Left lung (tissue), 10 donors: ENCODE results near the gene MUC22. TPM values are rescaled to one million over a fixed set of nuclear protein-coding genes. Genes with fewer than 3 reads are reported as not detected.

Experiments used
- ATAC-seq: fragments of 200-7000 bp; cut with Tn5 transposase; one replicate; pipeline ENCODE4 v1.9.1; 2020; ENCODE audit warnings: moderate library complexity
- DNase-seq, 4 donors: peaks; one replicate each; pipeline ENCODE4 v3.0.0-alpha.2; 2013 to 2020
- H3K27ac ChIP-seq, 2 donors: fragments of 200-600 bp; sonication (generic) in 1 of 2; one replicate each; pipeline versions ENCODE4 v1.5.0 to v1.8.0; 2020 to 2021
- H3K27me3 ChIP-seq, 2 donors: fragments of 200-600 bp; sonication (generic) in 1 of 2; one replicate each; pipeline versions ENCODE4 v1.5.0 to v1.8.0; 2020 to 2021
- H3K36me3 ChIP-seq, 2 donors: fragments of 200-600 bp; sonication (generic) in 1 of 2; one replicate each; pipeline versions ENCODE4 v1.5.0 to v1.8.0; 2020 to 2021
- H3K4me1 ChIP-seq, 2 donors: fragments of 200-600 bp; one replicate each; pipeline ENCODE4 v1.8.0; 2021
- H3K4me3 ChIP-seq, 2 donors: fragments of 200-600 bp; sonication (generic) in 1 of 2; one replicate each; pipeline versions ENCODE4 v1.5.0 to v1.8.0; 2020 to 2021; ENCODE audit warnings: mild to moderate bottlenecking in 1 of 2
- H3K9me3 ChIP-seq, 2 donors: fragments of 200-600 bp; sonication (generic) in 1 of 2; one replicate each; pipeline versions ENCODE4 v1.5.0 to v1.8.0; 2020 to 2021
- CTCF ChIP-seq, 2 donors: fragments of 200-600 bp; sonication (generic) in 1 of 2; IDR thresholded peaks; one replicate each; pipeline versions ENCODE4 v1.5.0 to v1.8.0; 2021; ENCODE audit warnings: antibody characterized with exemption in 2 of 2
- intact Hi-C, 2 donors: fragments of 100-400 bp; cut with DNase I; formaldehyde crosslinking; loops; one replicate each; pipeline versions ENCODE4 v1.11.2 to v1.14.2; 2022
- polyA plus RNA-seq, 6 donors: library from polyadenylated mRNA; unstranded; fragments of 120-200 nt; gene quantifications; one replicate each; pipeline ENCODE4 v1.2.1, GENCODE V29; 2013; ENCODE audit not compliant: insufficient read length in 6 of 6
- total RNA-seq, 2 donors: library from RNA; stranded (reverse); fragmentation: NEBNext Ultra II Directional; extraction: Animal tissue kit (Norgen Biotek cat#: 25700); gene quantifications; one replicate each; pipeline ENCODE4 v1.2.1, GENCODE V29; 2021
- donor health status: DM: no; HTN: yes; CAD: no.
- donor health status: DM: no; HTN: no; CAD: no.

Gene MUC22
- total and polyA plus RNA-seq, 8 donors: 0.20 TPM; not detected in 7

DNA sequence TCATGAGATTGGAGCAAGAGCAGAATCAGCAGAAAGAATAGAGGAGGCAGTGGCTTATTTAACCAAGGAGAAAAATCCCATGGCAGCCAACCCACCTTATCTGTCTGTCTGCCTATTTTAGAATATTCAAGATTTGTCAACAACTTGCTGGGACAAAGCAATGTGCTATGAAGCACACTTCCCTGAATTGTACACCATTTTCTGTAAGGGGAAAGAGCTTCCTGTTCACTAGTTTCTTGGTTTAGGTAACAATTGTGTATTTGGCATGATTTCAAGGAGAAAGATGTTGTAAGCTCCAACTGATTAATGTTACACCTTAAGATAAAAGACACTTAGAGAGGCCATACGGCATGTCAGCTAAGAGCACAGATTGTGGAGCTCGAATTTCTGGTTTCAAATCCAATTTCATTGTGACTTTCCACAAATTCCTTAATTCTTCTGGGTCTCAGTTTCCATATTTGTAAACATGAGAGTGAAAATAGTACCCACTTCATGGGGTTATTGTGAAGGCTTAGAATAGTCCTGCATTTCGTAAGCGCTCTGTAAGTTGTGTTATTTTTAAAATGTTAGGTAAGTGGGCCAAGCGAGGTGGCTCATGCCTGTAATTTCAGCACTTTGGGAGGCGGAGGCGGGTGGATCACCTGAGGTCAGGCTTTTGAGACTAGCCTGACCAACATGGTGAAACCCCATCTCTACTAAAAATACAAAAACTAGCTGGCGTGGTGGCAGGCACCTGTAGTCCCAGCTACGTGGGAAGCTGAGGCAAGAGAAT lies 4.8 kb upstream of the MUC22 start:
- peaks cover 0 to 8% of the 10 kb centered on the region in 2 donors for H3K4me1 ChIP-seq

DNA sequence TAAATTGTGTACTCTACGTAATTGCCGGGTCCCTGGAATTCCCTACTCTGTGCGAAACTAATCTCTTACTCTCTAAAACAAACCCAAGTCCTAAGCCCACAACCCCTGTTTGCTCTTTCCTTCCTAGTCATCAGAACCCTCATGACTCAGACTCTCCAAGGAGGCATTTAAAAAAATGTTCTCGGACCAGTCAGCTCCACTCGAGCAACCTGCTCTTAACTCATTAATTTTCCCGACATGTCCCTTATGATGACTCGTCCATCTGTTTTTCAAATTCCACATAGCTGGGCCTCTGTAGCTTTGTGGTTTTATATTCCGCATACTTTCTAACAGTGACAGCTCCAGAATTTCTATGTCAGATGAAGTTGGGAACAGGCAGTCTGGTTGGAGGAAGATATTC lies 2.6 kb upstream of the MUC22 start:
- Histone ChIP-seq H3K36me3 (no peaks in the 10 kb centered on the region), H3K27ac (peak overlapping the region; percentile 6 to 42), H3K27me3 (no peaks in the 10 kb centered on the region), H3K4me1 (peaks cover 0 to 8% of the 10 kb centered on the region in 2 donors), H3K4me3 (no peak overlapping the region), H3K9me3 (no peaks in the 10 kb centered on the region)
- peak; percentile 79 for ATAC-seq
- TF ChIP-seq CTCF (IDR thresholded peaks at IDR 0.05): no peak
- DNase-seq: no peak
- intact Hi-C loops: no loop called here

More for the DNA sequence above, 4.8 kb upstream of the MUC22 start:
- Histone ChIP-seq H3K36me3 (no peaks in the 10 kb centered on the region), H3K27me3 (no peaks in the 10 kb centered on the region), H3K9me3 (no peaks in the 10 kb centered on the region), H3K4me3 (no peak overlapping the region), H3K27ac (peak overlapping the region; percentile 5 to 65)
- TF ChIP-seq CTCF (IDR thresholded peaks at IDR 0.05): no peak
- DNase-seq (peak in 2 of 4 donors; percentile 8 to 61), ATAC-seq (peak; percentile 70)
- intact Hi-C loops: no loop called here

- H3K27ac ChIP-seq: peak overlapping the region; percentile 6 to 42
Observed at GRCh38 chr6:31008165-31008564, 2.1 kb upstream of the MUC22 start.

GRCh38 chr6:31009731-31010130 lies 543 bp upstream of the MUC22 start:
- no peak overlapping the region for H3K4me3 ChIP-seq
- H3K9me3 ChIP-seq: no peaks in the 10 kb centered on the region
- no peak overlapping the region for H3K27ac ChIP-seq
- peaks cover 0 to 8% of the 10 kb centered on the region in 2 donors for H3K4me1 ChIP-seq
- no peak for TF ChIP-seq CTCF (IDR thresholded peaks at IDR 0.05)
- intact Hi-C loops: no loop called here
- H3K36me3 ChIP-seq: no peaks in the 10 kb centered on the region
- DNase-seq (no peak), ATAC-seq (no peak)
- no peaks in the 10 kb centered on the region for H3K27me3 ChIP-seq

More at GRCh38 chr6:31008165-31008564, 2.1 kb upstream of the MUC22 start:
- no peak for TF ChIP-seq CTCF (IDR thresholded peaks at IDR 0.05)
- Histone ChIP-seq H3K27me3 (no peaks in the 10 kb centered on the region), H3K4me1 (peaks cover 0 to 8% of the 10 kb centered on the region in 2 donors), H3K9me3 (no peaks in the 10 kb centered on the region), H3K36me3 (no peaks in the 10 kb centered on the region), H3K4me3 (no peak overlapping the region)
- intact Hi-C loops: no loop called here
- no peak for ATAC-seq
- DNase-seq: no peak

GRCh38 chr6:31011153-31011552 lies 879 bp downstream of the MUC22 start:
- no peak overlapping the region for H3K4me3 ChIP-seq
- ATAC-seq (no peak), DNase-seq (no peak)
- H3K4me1 ChIP-seq: peaks cover 0 to 5% of the 10 kb centered on the region in 2 donors
- H3K27me3 ChIP-seq: no peaks in the 10 kb centered on the region
- no peak overlapping the region for H3K27ac ChIP-seq
- H3K36me3 ChIP-seq: no peaks in the 10 kb centered on the region
- intact Hi-C loops: no loop called here
- no peaks in the 10 kb centered on the region for H3K9me3 ChIP-seq
- no peak for TF ChIP-seq CTCF (IDR thresholded peaks at IDR 0.05)
